NCI-H1105 treated with DMSO at 0.1 percent for 48 hours (cell line): Measurements from ENCODE around the gene RNF38.
"Not testable (repeated sequence)": the region's sequence is repeated elsewhere in the genome, so short reads cannot be mapped to it uniquely, and the experiment has no call there.

Source experiments
- DNase-seq: peaks from one replicate; lab custom pipeline; 2025; lab: John Stamatoyannopoulos, UW

RNF38 gene

GRCh38 chr9:36332006-36332405 is 68.1 kb downstream of the RNF38 start:
- DNase-seq: no peak

- DNase-seq: peak; percentile 68
Observed at GRCh38 chr9:36328798-36329411, 71.2 kb downstream of the RNF38 start.

GRCh38 chr9:36325081-36325828 is 74.8 kb downstream of the RNF38 start:
- no peak for DNase-seq

- DNase-seq: no peak
Observed at GRCh38 chr9:36323926-36324325, 76.1 kb downstream of the RNF38 start.

- no peak for DNase-seq
Observed at GRCh38 chr9:36322462-36322861, 77.6 kb downstream of the RNF38 start.

GRCh38 chr9:36321903-36322302 is 78.2 kb downstream of the RNF38 start:
- not testable (repeated sequence) for DNase-seq

- no peak for DNase-seq
Observed at GRCh38 chr9:36320466-36320865, 79.6 kb downstream of the RNF38 start.

GRCh38 chr9:36319806-36320205 is 80.3 kb downstream of the RNF38 start:
- DNase-seq: no peak

GRCh38 chr9:36319183-36319582 is 80.9 kb downstream of the RNF38 start:
- no peak for DNase-seq

GRCh38 chr9:36318212-36318802 is 81.8 kb downstream of the RNF38 start:
- DNase-seq: no peak

- peak; percentile 49 for DNase-seq
Observed at GRCh38 chr9:36317766-36318165, 82.3 kb downstream of the RNF38 start.

- DNase-seq: no peak
Observed at GRCh38 chr9:36316611-36317317, 83.3 kb downstream of the RNF38 start.

GRCh38 chr9:36316049-36316448 is 84.0 kb downstream of the RNF38 start:
- no peak for DNase-seq

- no peak for DNase-seq
Observed at GRCh38 chr9:36315283-36315682, 84.8 kb downstream of the RNF38 start.

GRCh38 chr9:36314740-36315139 is 85.3 kb downstream of the RNF38 start:
- no peak for DNase-seq

- DNase-seq: no peak
Observed at GRCh38 chr9:36306471-36307306, 93.4 kb downstream of the RNF38 start.

- not testable (repeated sequence) for DNase-seq
Observed at GRCh38 chr9:36304366-36304765, 95.7 kb downstream of the RNF38 start.

GRCh38 chr9:36301227-36301626 is 98.8 kb downstream of the RNF38 start:
- DNase-seq: no peak

- DNase-seq: no peak
Observed at GRCh38 chr9:36298566-36298965, 101.5 kb downstream of the RNF38 start.

GRCh38 chr9:36297798-36298197 is 102.3 kb downstream of the RNF38 start:
- no peak for DNase-seq

GRCh38 chr9:36294996-36295395 is 105.1 kb downstream of the RNF38 start:
- not testable (repeated sequence) for DNase-seq

- no peak for DNase-seq
Observed at GRCh38 chr9:36293918-36294317, 106.2 kb downstream of the RNF38 start.
